Ovary (tissue), 9 donors: ENCODE data around the gene EVX2. TPM values are rescaled to one million over a fixed set of nuclear protein-coding genes. Genes with fewer than 3 reads are reported as not detected.

Experiments used
- DNase-seq, 5 donors: peaks; one replicate each; pipeline ENCODE4 v3.0.0-alpha.2; 2019 to 2020
- H3K27ac ChIP-seq, 2 donors: fragments of 200-600 bp; one replicate each; pipeline versions ENCODE4 v1.5.1 to v1.8.0; 2019 to 2022
- H3K27me3 ChIP-seq: fragments of 200-600 bp; one replicate; pipeline ENCODE4 v1.8.0; 2022
- H3K36me3 ChIP-seq: fragments of 200-600 bp; sonication (generic); one replicate; pipeline ENCODE4 v1.5.1; 2019
- H3K4me1 ChIP-seq: one replicate; pipeline ENCODE4 v1.8.1; 2013; ENCODE audit warnings: mild to moderate bottlenecking, moderate library complexity; ENCODE audit not compliant: insufficient read depth
- H3K4me3 ChIP-seq: fragments of 200-600 bp; sonication (generic); one replicate; pipeline ENCODE4 v1.5.1; 2017
- H3K9me3 ChIP-seq, 2 donors: fragments of 200-600 bp in 1 of 2; sonication (generic) in 1 of 2; one replicate each; pipeline versions ENCODE4 v1.5.1 to v1.8.1; 2013 to 2019; ENCODE audit warnings: mild to moderate bottlenecking in 1 of 2, moderate library complexity in 1 of 2
- CTCF ChIP-seq, 3 donors: fragments of 450-650 bp in 2 of 3; fragments of 200-600 bp in 1 of 3; IDR thresholded peaks; one replicate each; pipeline versions ENCODE4 v1.5.1 to v1.8.0; 2016 to 2022; ENCODE audit warnings: antibody characterized with exemption in 3 of 3, mild to moderate bottlenecking in 1 of 3
- EP300 ChIP-seq: sonication (generic); formaldehyde crosslinking; IDR thresholded peaks from one replicate; pipeline ENCODE4 v1.6.1; 2017; ENCODE audit warnings: antibody characterized with exemption
- POLR2A ChIP-seq: fragments of 450-650 bp; IDR thresholded peaks from one replicate; pipeline ENCODE4 v1.6.1; 2017; ENCODE audit warnings: antibody characterized with exemption, mild to moderate bottlenecking, moderate library complexity
- WGBS, 3 donors: extraction: QIAGEN DNeasy Blood & Tissue Kit in 1 of 3; methylation state at CpG; one replicate each; pipeline versions ENCODE4 v1.1.5 to v1.1.7; 2013 to 2017; 5-methylcytosine and 5-hydroxymethylcytosine counted together
- intact Hi-C, 4 donors: fragments of 100-400 bp; cut with DNase I; formaldehyde crosslinking; loops; one replicate each; pipeline versions ENCODE4 v1.11.0 to v1.15.1; 2022 to 2023
- polyA plus RNA-seq, 2 donors: library from polyadenylated mRNA; stranded (reverse); fragments of 200-250 nt in 1 of 2; fragments of 350-450 nt in 1 of 2; fragmentation: Illumina TruSeq in 1 of 2; extraction: RNeasy Lipid Tissue Mini Kit (QIAGEN cat#74804) in 1 of 2; gene quantifications; one replicate each; pipeline ENCODE4 v1.2.3, GENCODE V29; 2013 to 2014
- total RNA-seq, 7 donors: library from RNA; depleted of rRNA in 2 of 7; stranded (reverse); fragments of >200 nt in 2 of 7; fragmentation: NEBNext Ultra II Directional in 3 of 7; extraction: Animal tissue kit (Norgen Biotek cat#: 25700) in 3 of 7; gene quantifications; one replicate each; pipeline versions ENCODE4 v1.1.0 to v1.2.4, GENCODE V29; 2016 to 2023
- donor health status: DM: no; HTN: no; CAD: no; lungs with moderate emphysema.
- donor health status: DM: no; HTN: no; CAD: no.
- donor health status: Bipolar disorder and iron deficiency.
- donor health status: DM: yes; HTN: yes; CAD: no.
- donor health status: DM: no; HTN: no; CAD: no.
- donor health status: DM: yes; HTN: yes; CAD: no.

EVX2 gene
- total and polyA plus RNA-seq, 9 donors: not detected

- DNase-seq: no peak
These were observed 1.5 kb upstream of the EVX2 start for GRCh38 chr2:176085120-176085788.

GRCh38 chr2:176084611-176085119, 903 bp upstream of the EVX2 start:
- Histone ChIP-seq H3K4me3 (no peak overlapping the region), H3K27ac (no peak overlapping the region), H3K36me3 (no peaks in the 10 kb centered on the region), H3K27me3 (peaks cover 11% of the 10 kb centered on the region), H3K4me1 (peaks cover 6% of the 10 kb centered on the region), H3K9me3 (peaks cover 0 to 4% of the 10 kb centered on the region in 2 donors)
- TF ChIP-seq POLR2A (no peak), CTCF (IDR thresholded peaks at IDR 0.05) (no peak), EP300 (no peak)
- DNase-seq: no peak
- intact Hi-C loops: loop anchor here in 1 of 4 donors (10.0 kb wide), 1 partner anchor 400 kb away; no protein-coding TSS in a partner anchor
- 6 to 9% (median 7%) methylated on average over 26 of the region's 26 CpGs for WGBS, 3 donors

More at GRCh38 chr2:176085120-176085788, 1.5 kb upstream of the EVX2 start:
- peaks cover 0 to 4% of the 10 kb centered on the region in 2 donors for H3K9me3 ChIP-seq
- no peaks in the 10 kb centered on the region for H3K36me3 ChIP-seq
- peaks cover 11% of the 10 kb centered on the region for H3K27me3 ChIP-seq
- H3K4me1 ChIP-seq: peaks cover 6% of the 10 kb centered on the region
- no peak for TF ChIP-seq POLR2A
- no peak for TF ChIP-seq EP300
- TF ChIP-seq CTCF (IDR thresholded peaks at IDR 0.05): no peak
- WGBS, 3 donors: 7 to 11% (median 9%) methylated on average over 40 of the region's 40 CpGs
- no peak overlapping the region for H3K27ac ChIP-seq
- intact Hi-C loops: loop anchor here in 1 of 4 donors (10.0 kb wide), 1 partner anchor 400 kb away; no protein-coding TSS in a partner anchor
- no peak overlapping the region for H3K4me3 ChIP-seq

- WGBS, 3 donors: 6 to 8% (median 6%) methylated on average over 60 to 66 of the region's 66 CpGs
- H3K27ac ChIP-seq: no peak overlapping the region
These were observed 674 bp downstream of the EVX2 start for GRCh38 chr2:176082824-176083751.

More at GRCh38 chr2:176082824-176083751, 674 bp downstream of the EVX2 start:
- TF ChIP-seq CTCF (IDR thresholded peaks at IDR 0.05) (no peak), POLR2A (no peak), EP300 (no peak)
- Histone ChIP-seq H3K36me3 (no peaks in the 10 kb centered on the region), H3K9me3 (peaks cover 0 to 4% of the 10 kb centered on the region in 2 donors), H3K27me3 (peaks cover 14% of the 10 kb centered on the region), H3K4me3 (no peak overlapping the region), H3K4me1 (peaks cover 5% of the 10 kb centered on the region)
- intact Hi-C loops: loop anchor here in 1 of 4 donors (10.0 kb wide), 1 partner anchor 398 kb away; no protein-coding TSS in a partner anchor
- DNase-seq: no peak
